ENCODE data around the gene PTCH2.
A peak's percentile ranks its signal among the peaks of the same experiment; 100 is the strongest.

The PTCH2 gene

DNA sequence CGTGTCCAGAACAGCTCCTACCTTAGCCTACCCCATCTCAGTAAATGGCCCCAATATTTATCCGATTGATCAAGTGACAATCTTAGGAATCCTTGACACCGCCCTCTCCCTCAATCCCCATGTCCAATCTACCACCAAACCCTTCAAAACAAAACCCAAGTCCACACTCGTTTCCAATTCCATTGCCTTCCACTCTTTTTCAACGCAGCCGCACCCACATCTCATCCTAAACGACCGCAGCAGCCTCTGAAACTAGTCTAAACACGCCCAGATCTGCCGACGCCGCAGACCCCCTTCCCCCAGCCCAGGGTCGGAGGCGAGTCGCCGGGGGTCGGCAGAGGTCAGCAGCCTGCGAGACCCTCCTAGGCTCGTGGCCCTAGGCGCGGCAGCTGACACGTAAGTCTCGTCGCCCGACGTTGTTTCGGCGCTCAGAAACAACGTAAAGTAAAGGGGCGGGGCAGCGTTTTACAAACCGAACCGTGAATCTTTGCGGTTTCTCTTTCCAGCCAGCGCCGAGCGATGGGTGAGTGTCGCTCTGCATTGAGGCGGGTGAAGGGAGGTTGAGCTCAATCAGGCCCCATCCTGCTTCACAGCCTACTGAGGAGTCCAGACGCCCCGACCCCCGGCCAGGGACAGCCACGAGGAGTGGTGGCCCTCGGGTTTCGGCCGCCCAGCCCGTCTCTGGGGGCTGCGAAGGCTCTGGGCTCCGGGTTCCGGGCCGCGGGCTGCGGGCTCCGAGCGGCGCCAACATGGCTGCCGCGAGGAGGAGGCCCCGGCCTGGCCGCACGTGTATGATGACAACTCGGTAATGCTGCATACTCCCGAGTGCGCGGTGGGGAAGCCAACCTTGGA is 67.7 kb downstream of the PTCH2 start, which contains the start of gene RPS8:
TSS of gene RPS8 (plus strand) at position 463 of the 852 bp plus-strand sequence. CDS start at position 520, 57 bp downstream.
- H3K4me3 Mint-ChIP-seq, result peak within 1 kb of the TSS; percentile 90
- H3K9me3 Mint-ChIP-seq, result no peaks in the 10 kb centered on the region
- H3K27me3 Mint-ChIP-seq, result no peaks in the 10 kb centered on the region
- DNase-seq, result peak; percentile 93
- peak within 1 kb of the TSS; percentile 94 for H3K27ac Mint-ChIP-seq
- H3K4me1 Mint-ChIP-seq (ENCODE audit: low read depth), result peaks cover 34% of the 10 kb centered on the region
- peaks cover 55% of the 10 kb centered on the region for H3K36me3 Mint-ChIP-seq (ENCODE audit: low read depth)

All from activated T-cell treated with anti-CD3 and anti-CD28 coated beads, Interleukin-2, amount 50 U/mL, for 24 hours (primary cell).